LNCAP (cell line): ENCODE results near the gene COL25A1.

Experiments used
- CTCF ChIP-seq: fragments of 450-650 bp; IDR thresholded peaks from 2 replicates; pipeline ENCODE4 v1.5.1; 2017; ENCODE audit warnings: mild to moderate bottlenecking

COL25A1 gene

GRCh38 chr4:109065006-109065405 is 237.5 kb downstream of the COL25A1 start:
- no peak for TF ChIP-seq CTCF

GRCh38 chr4:109053257-109053656 is 249.2 kb downstream of the COL25A1 start:
- no peak for TF ChIP-seq CTCF

- no peak for TF ChIP-seq CTCF
Measured at GRCh38 chr4:109052821-109053220, 249.6 kb downstream of the COL25A1 start.

GRCh38 chr4:109051054-109051453 is 251.4 kb downstream of the COL25A1 start:
- TF ChIP-seq CTCF = no peak

- no peak for TF ChIP-seq CTCF
Measured at GRCh38 chr4:109049926-109050325, 252.5 kb downstream of the COL25A1 start.

- TF ChIP-seq CTCF = no peak
Measured at GRCh38 chr4:109046471-109047201, 255.8 kb downstream of the COL25A1 start.

- no peak for TF ChIP-seq CTCF
Measured at GRCh38 chr4:109044431-109044830, 258.0 kb downstream of the COL25A1 start.

GRCh38 chr4:109043286-109043685 is 259.2 kb downstream of the COL25A1 start:
- no peak for TF ChIP-seq CTCF
